ENCODE data around the gene OCSTAMP.

OCSTAMP gene

DNA sequence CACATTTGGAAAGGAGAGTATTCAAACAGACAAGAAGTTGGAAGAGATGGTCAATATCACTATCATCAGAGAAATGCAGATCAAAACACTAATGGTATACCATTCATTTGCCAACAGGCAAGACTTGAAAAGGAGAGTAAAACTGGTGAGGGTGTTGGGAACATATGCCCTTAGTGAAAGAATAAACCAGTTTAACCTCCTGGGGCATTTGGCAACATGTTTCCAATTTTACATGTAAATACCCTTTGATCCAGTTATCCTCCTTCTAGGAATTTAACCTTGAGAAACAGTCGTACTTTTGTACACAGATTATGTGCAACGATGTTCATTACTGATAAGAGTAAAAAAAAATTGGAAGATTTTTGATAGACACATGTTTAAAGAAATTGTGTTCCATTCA lies 34.1 kb upstream of the OCSTAMP start:
- Histone ChIP-seq H3K27ac (ENCODE audit: low read depth, low read length) (no peak overlapping the region), H3K36me3 (ENCODE audit: control insufficient read depth in 1 of 2, insufficient read depth in 2 of 2, low read length in 2 of 2) (no peaks in the 10 kb centered on the region), H3K4me3 (ENCODE audit: low read depth in 1 of 2, low read length in 2 of 2) (no peak overlapping the region), H3K27me3 (ENCODE audit: control insufficient read depth in 1 of 2, insufficient read depth in 2 of 2, low read length in 2 of 2) (no peaks in the 10 kb centered on the region), H3K9me3 (ENCODE audit: control insufficient read depth in 1 of 2, low read length in 2 of 2) (no peaks in the 10 kb centered on the region), H3K9ac (ENCODE audit: low read depth in 1 of 2, low read length in 2 of 2) (no peak overlapping the region), H3K4me1 (ENCODE audit: control insufficient read depth in 1 of 2, insufficient read depth in 2 of 2, low read length in 2 of 2) (no peaks in the 10 kb centered on the region)

- Histone ChIP-seq H3K4me1 (ENCODE audit: control insufficient read depth in 1 of 2, insufficient read depth in 2 of 2, low read length in 2 of 2) (no peaks in the 10 kb centered on the region), H3K9ac (ENCODE audit: low read depth in 1 of 2, low read length in 2 of 2) (no peak overlapping the region), H3K4me3 (ENCODE audit: low read depth in 1 of 2, low read length in 2 of 2) (no peak overlapping the region)
These were observed 33.2 kb upstream of the OCSTAMP start for GRCh38 chr20:46583411-46584214.

GRCh38 chr20:46582648-46583047 lies 32.2 kb upstream of the OCSTAMP start:
- Histone ChIP-seq H3K4me1 (ENCODE audit: control insufficient read depth in 1 of 2, insufficient read depth in 2 of 2, low read length in 2 of 2) (no peaks in the 10 kb centered on the region), H3K27me3 (ENCODE audit: control insufficient read depth in 1 of 2, insufficient read depth in 2 of 2, low read length in 2 of 2) (no peaks in the 10 kb centered on the region), H3K4me3 (ENCODE audit: low read depth in 1 of 2, low read length in 2 of 2) (no peak overlapping the region), H3K9me3 (ENCODE audit: control insufficient read depth in 1 of 2, low read length in 2 of 2) (no peaks in the 10 kb centered on the region), H3K27ac (ENCODE audit: low read depth, low read length) (no peak overlapping the region), H3K9ac (ENCODE audit: low read depth in 1 of 2, low read length in 2 of 2) (no peak overlapping the region), H3K36me3 (ENCODE audit: control insufficient read depth in 1 of 2, insufficient read depth in 2 of 2, low read length in 2 of 2) (no peaks in the 10 kb centered on the region)

More at GRCh38 chr20:46583411-46584214, 33.2 kb upstream of the OCSTAMP start:
- Histone ChIP-seq H3K27ac (ENCODE audit: low read depth, low read length) (no peak overlapping the region), H3K27me3 (ENCODE audit: control insufficient read depth in 1 of 2, insufficient read depth in 2 of 2, low read length in 2 of 2) (no peaks in the 10 kb centered on the region), H3K9me3 (ENCODE audit: control insufficient read depth in 1 of 2, low read length in 2 of 2) (no peaks in the 10 kb centered on the region), H3K36me3 (ENCODE audit: control insufficient read depth in 1 of 2, insufficient read depth in 2 of 2, low read length in 2 of 2) (no peaks in the 10 kb centered on the region)

DNA sequence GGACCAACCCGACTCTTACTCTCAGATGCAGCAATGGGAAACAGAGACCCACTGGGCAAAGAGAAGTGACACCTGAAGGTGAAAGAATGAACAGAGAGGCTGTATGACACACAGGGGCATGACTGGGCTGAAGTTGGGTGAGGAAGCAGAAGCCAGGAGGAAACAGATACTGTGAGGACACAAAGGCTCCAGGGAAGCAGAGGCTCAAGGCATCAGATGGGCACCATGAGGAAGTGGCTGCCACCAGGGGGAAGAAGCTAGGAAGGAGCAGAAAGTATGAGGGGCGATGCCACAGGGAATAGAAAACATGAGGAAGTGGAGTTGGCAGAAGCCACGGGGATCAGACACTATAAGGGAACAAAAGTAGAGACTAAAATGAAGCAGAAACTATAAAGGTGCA lies 30.9 kb upstream of the OCSTAMP start:
- no peaks in the 10 kb centered on the region for H3K27me3 ChIP-seq (ENCODE audit: control insufficient read depth in 1 of 2, insufficient read depth in 2 of 2, low read length in 2 of 2)
- no peaks in the 10 kb centered on the region for H3K36me3 ChIP-seq (ENCODE audit: control insufficient read depth in 1 of 2, insufficient read depth in 2 of 2, low read length in 2 of 2)
- no peak overlapping the region for H3K27ac ChIP-seq (ENCODE audit: low read depth, low read length)
- H3K4me3 ChIP-seq (ENCODE audit: low read depth in 1 of 2, low read length in 2 of 2) = no peak overlapping the region
- H3K9me3 ChIP-seq (ENCODE audit: control insufficient read depth in 1 of 2, low read length in 2 of 2) = no peaks in the 10 kb centered on the region
- no peak overlapping the region for H3K9ac ChIP-seq (ENCODE audit: low read depth in 1 of 2, low read length in 2 of 2)
- H3K4me1 ChIP-seq (ENCODE audit: control insufficient read depth in 1 of 2, insufficient read depth in 2 of 2, low read length in 2 of 2) = no peaks in the 10 kb centered on the region

GRCh38 chr20:46580613-46581205 lies 30.3 kb upstream of the OCSTAMP start:
- H3K4me1 ChIP-seq (ENCODE audit: control insufficient read depth in 1 of 2, insufficient read depth in 2 of 2, low read length in 2 of 2) = no peaks in the 10 kb centered on the region
- H3K27me3 ChIP-seq (ENCODE audit: control insufficient read depth in 1 of 2, insufficient read depth in 2 of 2, low read length in 2 of 2) = no peaks in the 10 kb centered on the region
- no peak overlapping the region for H3K27ac ChIP-seq (ENCODE audit: low read depth, low read length)
- no peak overlapping the region for H3K4me3 ChIP-seq (ENCODE audit: low read depth in 1 of 2, low read length in 2 of 2)
- no peaks in the 10 kb centered on the region for H3K36me3 ChIP-seq (ENCODE audit: control insufficient read depth in 1 of 2, insufficient read depth in 2 of 2, low read length in 2 of 2)
- H3K9me3 ChIP-seq (ENCODE audit: control insufficient read depth in 1 of 2, low read length in 2 of 2) = no peaks in the 10 kb centered on the region
- H3K9ac ChIP-seq (ENCODE audit: low read depth in 1 of 2, low read length in 2 of 2) = no peak overlapping the region

DNA sequence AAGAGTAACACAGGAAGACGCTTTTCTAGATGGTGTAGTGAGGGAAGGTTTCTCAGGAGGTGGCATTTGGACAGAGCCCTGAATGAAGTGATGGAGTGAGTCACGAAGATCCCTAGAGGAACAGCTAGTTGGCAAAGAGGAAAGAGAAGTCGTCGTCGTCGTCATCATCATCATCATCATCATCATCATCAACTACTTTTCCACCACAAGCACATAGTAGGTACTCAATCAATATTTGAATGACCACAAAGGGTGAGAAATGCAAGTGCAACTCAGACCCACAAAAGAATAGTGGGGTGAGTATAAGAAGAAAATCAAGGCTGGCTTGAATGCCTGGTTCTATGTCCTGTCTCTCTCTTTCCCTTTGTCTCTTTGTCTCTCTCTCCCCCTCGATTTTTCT lies 28.3 kb upstream of the OCSTAMP start:
- Histone ChIP-seq H3K27ac (ENCODE audit: low read depth, low read length) (no peak overlapping the region), H3K9ac (ENCODE audit: low read depth in 1 of 2, low read length in 2 of 2) (no peak overlapping the region)

DNA sequence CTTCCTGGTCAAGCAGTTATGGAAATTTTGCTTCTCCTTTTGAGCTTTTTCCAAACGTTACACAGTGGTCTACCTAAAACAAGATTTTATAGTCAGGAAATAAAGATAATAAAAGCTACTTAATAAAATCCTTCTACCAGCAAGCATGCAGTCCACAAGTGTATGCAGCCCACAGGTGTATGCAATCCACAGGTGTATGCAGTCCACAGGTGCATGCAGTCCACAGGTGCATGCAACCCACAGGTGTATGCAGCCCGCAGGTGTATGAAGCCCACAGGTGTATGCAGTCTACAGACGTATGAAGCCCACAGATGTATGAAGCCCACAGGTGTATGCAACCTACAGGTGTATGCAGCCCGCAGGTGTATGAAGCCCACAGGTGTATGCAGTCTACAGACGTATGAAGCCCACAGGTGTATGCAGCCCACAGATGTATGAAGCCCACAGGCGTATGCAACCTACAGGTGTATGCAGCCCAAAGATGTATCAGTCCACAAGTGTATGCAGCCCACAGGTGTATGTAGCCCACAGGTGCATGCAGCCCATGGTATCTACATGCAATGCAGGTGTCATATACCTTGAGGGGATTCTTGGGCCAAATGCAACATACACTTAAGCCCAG lies 26.4 kb upstream of the OCSTAMP start:
- Histone ChIP-seq H3K4me1 (ENCODE audit: control insufficient read depth in 1 of 2, insufficient read depth in 2 of 2, low read length in 2 of 2) (no peaks in the 10 kb centered on the region), H3K36me3 (ENCODE audit: control insufficient read depth in 1 of 2, insufficient read depth in 2 of 2, low read length in 2 of 2) (no peaks in the 10 kb centered on the region), H3K9ac (ENCODE audit: low read depth in 1 of 2, low read length in 2 of 2) (no peak overlapping the region), H3K27ac (ENCODE audit: low read depth, low read length) (no peak overlapping the region), H3K4me3 (ENCODE audit: low read depth in 1 of 2, low read length in 2 of 2) (no peak overlapping the region), H3K9me3 (ENCODE audit: control insufficient read depth in 1 of 2, low read length in 2 of 2) (no peaks in the 10 kb centered on the region), H3K27me3 (ENCODE audit: control insufficient read depth in 1 of 2, insufficient read depth in 2 of 2, low read length in 2 of 2) (no peaks in the 10 kb centered on the region)

More for the DNA sequence above, 28.3 kb upstream of the OCSTAMP start:
- no peaks in the 10 kb centered on the region for H3K27me3 ChIP-seq (ENCODE audit: control insufficient read depth in 1 of 2, insufficient read depth in 2 of 2, low read length in 2 of 2)
- H3K4me1 ChIP-seq (ENCODE audit: control insufficient read depth in 1 of 2, insufficient read depth in 2 of 2, low read length in 2 of 2) = no peaks in the 10 kb centered on the region
- H3K4me3 ChIP-seq (ENCODE audit: low read depth in 1 of 2, low read length in 2 of 2) = no peak overlapping the region
- no peaks in the 10 kb centered on the region for H3K9me3 ChIP-seq (ENCODE audit: control insufficient read depth in 1 of 2, low read length in 2 of 2)
- no peaks in the 10 kb centered on the region for H3K36me3 ChIP-seq (ENCODE audit: control insufficient read depth in 1 of 2, insufficient read depth in 2 of 2, low read length in 2 of 2)

GRCh38 chr20:46575937-46576461 lies 25.5 kb upstream of the OCSTAMP start:
- H3K27ac ChIP-seq (ENCODE audit: low read depth, low read length) = no peak overlapping the region
- no peak overlapping the region for H3K9ac ChIP-seq (ENCODE audit: low read depth in 1 of 2, low read length in 2 of 2)
- H3K27me3 ChIP-seq (ENCODE audit: control insufficient read depth in 1 of 2, insufficient read depth in 2 of 2, low read length in 2 of 2) = no peaks in the 10 kb centered on the region
- no peak overlapping the region for H3K4me3 ChIP-seq (ENCODE audit: low read depth in 1 of 2, low read length in 2 of 2)
- H3K36me3 ChIP-seq (ENCODE audit: control insufficient read depth in 1 of 2, insufficient read depth in 2 of 2, low read length in 2 of 2) = no peaks in the 10 kb centered on the region
- H3K9me3 ChIP-seq (ENCODE audit: control insufficient read depth in 1 of 2, low read length in 2 of 2) = no peaks in the 10 kb centered on the region
- H3K4me1 ChIP-seq (ENCODE audit: control insufficient read depth in 1 of 2, insufficient read depth in 2 of 2, low read length in 2 of 2) = no peaks in the 10 kb centered on the region

DNA sequence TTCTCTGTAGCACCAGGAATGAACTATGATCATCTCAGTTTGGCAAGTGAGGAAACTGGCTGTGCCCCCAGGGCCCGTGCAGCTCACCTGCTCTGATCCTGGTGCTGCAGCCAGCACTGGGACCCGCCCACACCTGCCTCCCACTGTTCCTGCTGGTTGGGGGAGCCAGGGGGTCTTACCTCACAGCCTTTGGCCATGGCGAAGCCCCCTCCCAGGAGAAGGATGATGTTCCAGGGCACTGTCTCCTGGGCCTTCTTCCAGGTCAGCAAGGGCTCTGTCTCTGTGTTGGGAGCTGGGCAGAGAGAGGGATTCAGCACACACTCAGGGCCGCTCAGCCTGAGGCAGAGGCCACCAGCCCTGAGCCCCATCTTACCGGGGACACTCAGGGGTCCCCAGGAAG lies 24.9 kb upstream of the OCSTAMP start:
- Histone ChIP-seq H3K9ac (ENCODE audit: low read depth in 1 of 2, low read length in 2 of 2) (no peak overlapping the region), H3K9me3 (ENCODE audit: control insufficient read depth in 1 of 2, low read length in 2 of 2) (no peaks in the 10 kb centered on the region), H3K27ac (ENCODE audit: low read depth, low read length) (no peak overlapping the region), H3K4me1 (ENCODE audit: control insufficient read depth in 1 of 2, insufficient read depth in 2 of 2, low read length in 2 of 2) (no peaks in the 10 kb centered on the region), H3K36me3 (ENCODE audit: control insufficient read depth in 1 of 2, insufficient read depth in 2 of 2, low read length in 2 of 2) (no peaks in the 10 kb centered on the region), H3K4me3 (ENCODE audit: low read depth in 1 of 2, low read length in 2 of 2) (no peak overlapping the region), H3K27me3 (ENCODE audit: control insufficient read depth in 1 of 2, insufficient read depth in 2 of 2, low read length in 2 of 2) (no peaks in the 10 kb centered on the region)

Data from duodenal mucosa (tissue), 2 donors.